IMR-90 (cell line): ENCODE data around the gene HMGCR. TPM values are rescaled to one million over a fixed set of nuclear protein-coding genes. Genes with fewer than 3 reads are reported as not detected.

ENCODE experiments used
- ATAC-seq: fragments of 200-7000 bp; cut with Tn5 transposase; 2 replicates; pipeline ENCODE4 v1.9.1; 2020; ENCODE audit warnings: low read depth, mild to moderate bottlenecking, moderate library complexity
- BruUV-seq: library from RNA; stranded (reverse); fragments of 400-500 nt; replicated peaks from 2 replicates; lab custom pipeline; 2021; lab: Mats Ljungman, UMichigan
- CTCF ChIA-PET: fragments of 300-600 bp; formaldehyde crosslinking; extraction: SDS; loops from one replicate; lab custom pipeline; 2021; ENCODE audit warnings: antibody characterized with exemption; lab: Yijun Ruan, JAX
- POLR2A ChIA-PET: fragments of 300-600 bp; sonication (Branson Sonifier 250); formaldehyde crosslinking; loops from one replicate; lab custom pipeline; 2022; ENCODE audit warnings: antibody characterized with exemption; ENCODE audit not compliant: unreplicated experiment; lab: Charles Lee
- DNase-seq: peaks from one replicate; pipeline ENCODE4 v3.0.0; 2013
- H2AFZ ChIP-seq: replicated peaks from 2 replicates; pipeline ENCODE3; 2013; ENCODE audit warnings: low read length, mild to moderate bottlenecking; ENCODE audit not compliant: poor library complexity
- H2AK5ac ChIP-seq: 2 replicates; pipeline ENCODE4 v1.6.1; 2013; ENCODE audit warnings: low read depth, low read length, inconsistent platforms
- H2AK9ac ChIP-seq: replicated peaks from 2 replicates; pipeline ENCODE3; 2013; ENCODE audit warnings: mild to moderate bottlenecking, low read depth, low read length, moderate library complexity; ENCODE audit not compliant: poor library complexity
- H2BK120ac ChIP-seq: 2 replicates; pipeline ENCODE4 v1.6.1; 2013; ENCODE audit warnings: low read depth, low read length, inconsistent platforms
- H2BK15ac ChIP-seq: 3 replicates; pipeline ENCODE4 v1.6.1; 2013; ENCODE audit warnings: low read depth, low read length, inconsistent platforms
- H2BK20ac ChIP-seq: 2 replicates; pipeline ENCODE4 v1.6.1; 2013; ENCODE audit warnings: low read depth, mild to moderate bottlenecking, inconsistent platforms, low read length, moderate library complexity
- H2BK5ac ChIP-seq: 2 replicates; pipeline ENCODE4 v1.6.1; 2013; ENCODE audit warnings: mild to moderate bottlenecking, low read depth, low read length, inconsistent platforms; ENCODE audit not compliant: poor library complexity, severe bottlenecking
- H3K14ac ChIP-seq: replicated peaks from 2 replicates; pipeline ENCODE4 v1.6.1; 2013; ENCODE audit warnings: low read depth, low read length, inconsistent platforms
- H3K18ac ChIP-seq: 2 replicates; pipeline ENCODE4 v1.6.1; 2013; ENCODE audit warnings: low read depth, low read length, control low read depth
- H3K23ac ChIP-seq: 2 replicates; pipeline ENCODE4 v1.6.1; 2013; ENCODE audit warnings: low read depth, low read length, inconsistent platforms
- H3K27ac ChIP-seq: 2 replicates; pipeline ENCODE4 v1.5.1; 2013; ENCODE audit warnings: mild to moderate bottlenecking, control low read depth, low read length; ENCODE audit not compliant: insufficient read depth
- H3K27me3 ChIP-seq: 2 replicates; pipeline ENCODE4 v1.6.1; 2013; ENCODE audit warnings: low read length; ENCODE audit not compliant: control insufficient read depth, insufficient read depth
- H3K36me3 ChIP-seq: 2 replicates; pipeline ENCODE4 v1.6.1; 2013; ENCODE audit warnings: low read length, mixed read lengths; ENCODE audit not compliant: control insufficient read depth, insufficient read depth
- H3K4ac ChIP-seq: 2 replicates; pipeline ENCODE4 v1.6.1; 2013; ENCODE audit warnings: low read depth, low read length, inconsistent platforms
- H3K4me1 ChIP-seq: 2 replicates; pipeline ENCODE4 v1.6.1; 2013; ENCODE audit warnings: low read length, mixed read lengths; ENCODE audit not compliant: control insufficient read depth, insufficient read depth
- H3K4me2 ChIP-seq: 2 replicates; pipeline ENCODE4 v1.6.1; 2013; ENCODE audit warnings: low read depth, mild to moderate bottlenecking, control low read depth, low read length, moderate library complexity
- H3K4me3 ChIP-seq: 2 replicates; pipeline ENCODE4 v1.5.1; 2013; ENCODE audit warnings: low read depth, mild to moderate bottlenecking, control low read depth, low read length, moderate library complexity; ENCODE audit not compliant: insufficient read depth
- H3K56ac ChIP-seq: 2 replicates; pipeline ENCODE4 v1.6.1; 2013; ENCODE audit warnings: low read length, inconsistent platforms; ENCODE audit not compliant: insufficient read depth; ENCODE audit errors: extremely low read depth
- H3K79me1 ChIP-seq, 2 experiments: 2 replicates each; pipeline ENCODE4 v1.6.1; 2013; ENCODE audit warnings: low read length in 2 of 2, inconsistent platforms in 1 of 2, low read depth in 1 of 2
- H3K9ac ChIP-seq: 2 replicates; pipeline ENCODE4 v1.6.1; 2013; ENCODE audit warnings: low read depth, low read length, control low read depth
- H3K9me1 ChIP-seq: 2 replicates; pipeline ENCODE4 v1.6.1; 2013; ENCODE audit warnings: low read length, inconsistent platforms; ENCODE audit not compliant: insufficient read depth
- H3K9me3 ChIP-seq: 2 replicates; pipeline ENCODE4 v1.6.1; 2013; ENCODE audit warnings: low read length; ENCODE audit not compliant: control insufficient read depth, insufficient read depth
- H4K20me1 ChIP-seq: 2 replicates; pipeline ENCODE4 v1.6.1; 2013; ENCODE audit warnings: low read length, inconsistent platforms; ENCODE audit not compliant: insufficient read depth
- H4K5ac ChIP-seq: 2 replicates; pipeline ENCODE4 v1.6.1; 2013; ENCODE audit warnings: mild to moderate bottlenecking, low read depth, low read length, control low read depth
- H4K8ac ChIP-seq, 2 experiments: 2 replicates each; pipeline ENCODE4 v1.6.1; 2013; ENCODE audit warnings: low read depth in 2 of 2, low read length in 2 of 2, control low read depth in 1 of 2, inconsistent platforms in 1 of 2
- H4K91ac ChIP-seq: 2 replicates; pipeline ENCODE4 v1.6.1; 2013; ENCODE audit warnings: low read depth, low read length, inconsistent platforms; ENCODE audit not compliant: insufficient read depth
- BHLHE40 ChIP-seq: fragments of 150-350 bp; IDR thresholded peaks from 2 replicates; pipeline ENCODE4 v1.6.1; 2016; ENCODE audit warnings: mild to moderate bottlenecking, low read depth, low read length
- CEBPB ChIP-seq: IDR thresholded peaks from 2 replicates; pipeline ENCODE4 v1.6.1; 2012; ENCODE audit warnings: low read depth, low read length, improper control_type of control experiment
- CHD1 ChIP-seq: IDR thresholded peaks from 2 replicates; pipeline ENCODE4 v1.6.1; 2012; ENCODE audit warnings: low read depth, low read length, improper control_type of control experiment
- CTCF ChIP-seq: conservative IDR thresholded peaks from 2 replicates; pipeline ENCODE4 v1.5.1; 2012; ENCODE audit warnings: mild to moderate bottlenecking, low read depth, low read length, improper control_type of control experiment
- ELK1 ChIP-seq: fragments of 150-350 bp; IDR thresholded peaks from 2 replicates; pipeline ENCODE4 v1.6.1; 2016; ENCODE audit warnings: low read depth, mild to moderate bottlenecking, low read length, moderate library complexity, borderline replicate concordance
- FOS ChIP-seq: fragments of 150-350 bp; IDR thresholded peaks from 2 replicates; pipeline ENCODE4 v1.6.1; 2016; ENCODE audit warnings: low read depth, low read length
- MAFK ChIP-seq: IDR thresholded peaks from 2 replicates; pipeline ENCODE4 v1.6.1; 2012; ENCODE audit warnings: low read depth, low read length, improper control_type of control experiment
- MAZ ChIP-seq: IDR thresholded peaks from 2 replicates; pipeline ENCODE4 v1.6.1; 2012; ENCODE audit warnings: low read depth, mild to moderate bottlenecking, low read length, improper control_type of control experiment, moderate library complexity, borderline replicate concordance
- MXI1 ChIP-seq: IDR thresholded peaks from 2 replicates; pipeline ENCODE4 v1.6.1; 2012; ENCODE audit warnings: low read depth, mild to moderate bottlenecking, low read length, moderate library complexity, borderline replicate concordance
- NFE2L2 ChIP-seq: fragments of 150-350 bp; IDR thresholded peaks from 2 replicates; pipeline ENCODE4 v1.6.1; 2016; ENCODE audit warnings: low read depth, mild to moderate bottlenecking, low read length
- POLR2A ChIP-seq: IDR thresholded peaks from 2 replicates; pipeline ENCODE4 v1.6.1; 2012; ENCODE audit warnings: mild to moderate bottlenecking, low read depth, low read length
- RAD21 ChIP-seq: IDR thresholded peaks from 2 replicates; pipeline ENCODE4 v1.6.1; 2012; ENCODE audit warnings: low read length, improper control_type of control experiment
- RCOR1 ChIP-seq: IDR thresholded peaks from 2 replicates; pipeline ENCODE4 v1.6.1; 2012; ENCODE audit warnings: mild to moderate bottlenecking, low read length, improper control_type of control experiment; ENCODE audit not compliant: insufficient replicate concordance
- RFX5 ChIP-seq: IDR thresholded peaks from 2 replicates; pipeline ENCODE4 v1.8.0; 2012; ENCODE audit warnings: low read depth, mild to moderate bottlenecking, low read length, moderate library complexity
- SMC3 ChIP-seq: fragments of 150-350 bp; IDR thresholded peaks from 2 replicates; pipeline ENCODE4 v1.6.1; 2016; ENCODE audit warnings: low read depth, mild to moderate bottlenecking, antibody characterized with exemption, low read length, moderate library complexity
- USF2 ChIP-seq: fragments of 150-350 bp; IDR thresholded peaks from 2 replicates; pipeline ENCODE4 v1.6.1; 2017; ENCODE audit warnings: mild to moderate bottlenecking, antibody characterized with exemption, low read length, low read depth
- WGBS, 2 experiments: methylation state at CpG; one replicate each; pipeline versions ENCODE4 v1.1.5 to v1.1.7; 2013; ENCODE audit warnings: missing lambda C conversion rate in 2 of 2; ENCODE audit not compliant: insufficient read length in 1 of 2; ENCODE audit errors: extremely low coverage in 2 of 2; 5-methylcytosine and 5-hydroxymethylcytosine counted together
- dilution Hi-C: fragments of 300-500 bp; cut with HindIII; formaldehyde crosslinking; loops from one replicate; pipeline ENCODE4 v1.14.3; 2018; ENCODE audit warnings: low sequenced_read_pairs; ENCODE audit not compliant: unreplicated experiment
- in situ Hi-C: fragments of 300-500 bp; cut with MboI; formaldehyde crosslinking; loops from 3 replicates; pipeline ENCODE4 v1.14.3; 2019; ENCODE audit warnings: low sequenced_read_pairs, inconsistent platforms, mixed read lengths
- intact Hi-C: fragments of 100-400 bp; cut with micrococcal nuclease; formaldehyde crosslinking; loops from 2 replicates; pipeline ENCODE4 v1.10.0; 2022
- polyA plus RNA-seq, 3 experiments: library from polyadenylated mRNA; depleted of rRNA; stranded (reverse); fragments of >200 nt; gene quantifications; 2 replicates each; pipeline ENCODE4 v1.2.3, GENCODE V29; 2012; ENCODE audit warnings: low replicate concordance in 1 of 3
- total RNA-seq: library from RNA; depleted of rRNA; stranded (reverse); fragments of >200 nt; gene quantifications from 2 replicates; pipeline ENCODE4 v1.2.3, GENCODE V29; 2012

HMGCR gene
- total and polyA plus RNA-seq, 2 of the 4 experiments (the other 2 are of a cell fraction) = 23.3 to 48.6 TPM

DNA sequence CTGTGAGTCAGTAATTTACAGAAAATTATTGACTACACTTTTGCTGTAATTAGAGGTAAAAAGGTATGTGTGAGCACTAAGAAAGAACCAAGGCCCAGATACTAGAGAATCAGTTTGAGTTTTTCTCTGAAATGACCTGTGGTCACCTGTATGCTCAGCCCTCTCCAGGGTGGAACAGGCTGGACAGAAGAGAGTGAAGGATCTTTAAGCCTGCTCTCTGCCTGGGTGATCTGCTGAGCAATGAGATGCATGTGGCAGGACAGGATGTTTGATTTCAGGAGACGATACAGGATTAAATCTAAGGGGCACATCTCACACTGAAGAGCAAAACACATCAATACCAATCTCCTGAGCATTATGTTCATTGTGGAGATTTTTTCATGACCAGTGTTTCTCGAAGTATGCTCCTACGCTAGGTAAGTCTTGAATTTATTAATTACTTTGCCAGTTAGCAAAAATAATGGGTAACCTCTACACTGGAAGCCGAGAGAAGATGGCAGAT is 25.5 kb downstream of the HMGCR start:
- Histone ChIP-seq H3K4me1 (peaks cover 2% of the 10 kb centered on the region), H2BK5ac (no peak overlapping the region), H3K27me3 (no peaks in the 10 kb centered on the region), H3K4ac (no peak overlapping the region), H3K23ac (no peak overlapping the region), H3K27ac (no peak overlapping the region), H2BK15ac (no peak overlapping the region), H3K36me3 (peaks cover 15% of the 10 kb centered on the region), H2BK120ac (no peak overlapping the region), H4K8ac (no peak overlapping the region), H2AK9ac (no peak overlapping the region), H2AFZ (no peak overlapping the region), H3K4me3 (no peak overlapping the region), H4K5ac (no peak overlapping the region), H3K56ac (no peak overlapping the region), H3K14ac (no peak overlapping the region), H3K9ac (no peak overlapping the region), H3K79me1 (no peaks in the 10 kb centered on the region), H3K9me3 (no peaks in the 10 kb centered on the region), H2AK5ac (no peak overlapping the region), H4K91ac (no peak overlapping the region), H3K9me1 (no peaks in the 10 kb centered on the region), H2BK20ac (no peak overlapping the region), H4K20me1 (no peaks in the 10 kb centered on the region), H3K4me2 (no peak overlapping the region), H3K18ac (no peak overlapping the region)
- intact Hi-C loops = loop anchor here (10.0 kb wide), 1 partner anchor 322 kb away; no protein-coding TSS in a partner anchor
- ATAC-seq = no peak
- TF ChIP-seq RFX5 (no peak), CTCF (no peak), CHD1 (no peak), ELK1 (no peak), FOS (no peak), RAD21 (no peak), MAZ (no peak), BHLHE40 (no peak), MXI1 (no peak), MAFK (no peak), USF2 (no peak), CEBPB (no peak), NFE2L2 (no peak), RCOR1 (no peak), POLR2A (no peak), SMC3 (no peak)
- dilution Hi-C loops = no loop called here
- no CpG with 5 or more reads among the region's 4 CpGs for WGBS, 2 experiments
- ChIA-PET CTCF (interaction anchor here (1.5 kb wide), 1 partner anchor 319 kb away, joined by 5 read pairs; no protein-coding TSS in a partner anchor), POLR2A (no interaction called here)
- DNase-seq = no peak
- in situ Hi-C loops = loop anchor here (25.0 kb wide), 1 partner anchor 600 kb away; the partner anchor contains the start of genes GFM2 and NSA2
- BruUV-seq = no TSS peak
